HG03066 (cell line): ENCODE data around the gene GBF1.

Experiments
- ATAC-seq: cut with Tn5 transposase; IDR thresholded peaks from one replicate; pipeline ENCODE4 v1.9.1; 2021; ENCODE audit warnings: low read depth; ENCODE audit not compliant: unreplicated experiment

GBF1 gene

DNA sequence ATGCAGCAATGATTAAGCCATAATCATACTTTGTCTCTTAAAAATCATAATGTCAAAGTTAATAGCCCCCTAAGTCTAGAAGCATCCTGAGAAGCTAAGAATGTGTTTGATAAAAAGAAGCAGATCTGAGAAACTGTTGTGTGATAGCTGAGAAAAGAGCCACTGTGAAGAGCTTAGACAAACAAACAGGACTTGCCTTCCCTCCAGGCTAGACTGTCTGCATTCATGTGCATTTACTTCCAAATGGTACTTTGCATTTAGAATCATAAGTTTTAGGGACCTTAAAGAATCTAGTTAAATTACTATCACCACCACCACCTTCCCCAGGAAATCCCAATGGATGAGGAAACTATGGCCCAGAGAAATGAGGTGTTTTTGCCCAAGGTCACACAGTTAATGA is 87.4 kb downstream of the GBF1 start:
- ATAC-seq, result no peak

DNA sequence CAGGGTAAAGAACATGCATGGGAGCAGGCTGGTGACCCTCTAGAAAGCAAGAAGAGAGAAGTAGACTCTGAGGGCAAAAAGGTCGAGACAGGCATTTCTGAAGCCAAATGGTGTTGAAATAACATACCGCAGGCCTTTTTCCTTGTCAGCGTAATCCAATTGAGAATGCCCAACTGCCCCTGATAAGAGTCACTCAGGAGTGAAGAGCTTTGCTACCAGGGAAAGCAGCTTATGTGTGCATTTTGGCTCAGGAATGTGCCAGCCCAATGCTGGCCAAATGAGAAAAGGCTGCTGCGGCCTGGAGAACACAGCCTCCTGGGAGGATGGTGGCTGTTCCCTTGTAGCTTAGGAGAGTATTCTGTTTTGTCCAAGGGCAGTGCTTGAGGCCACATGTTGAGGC is 88.8 kb downstream of the GBF1 start:
- ATAC-seq, result no peak

DNA sequence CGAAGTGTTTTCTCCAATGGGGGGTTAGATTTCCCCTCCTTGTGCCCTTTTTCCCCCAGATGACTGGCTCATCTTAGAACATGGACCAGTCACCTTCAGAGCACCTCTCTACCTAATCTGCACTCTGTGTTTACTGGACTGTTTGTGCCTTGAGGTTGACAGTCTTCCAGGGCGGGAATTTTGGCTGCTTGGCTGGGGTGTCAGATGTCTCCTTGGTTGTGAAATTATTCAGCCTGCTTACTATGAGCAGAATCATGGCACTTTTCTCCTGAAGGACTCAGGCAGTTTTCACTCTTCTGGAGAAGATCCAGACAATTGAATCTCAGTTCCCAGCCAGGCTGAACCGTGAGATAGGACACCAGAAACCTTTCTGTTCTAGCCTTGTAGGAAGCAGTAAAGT is 89.9 kb downstream of the GBF1 start:
- ATAC-seq, result no peak

DNA sequence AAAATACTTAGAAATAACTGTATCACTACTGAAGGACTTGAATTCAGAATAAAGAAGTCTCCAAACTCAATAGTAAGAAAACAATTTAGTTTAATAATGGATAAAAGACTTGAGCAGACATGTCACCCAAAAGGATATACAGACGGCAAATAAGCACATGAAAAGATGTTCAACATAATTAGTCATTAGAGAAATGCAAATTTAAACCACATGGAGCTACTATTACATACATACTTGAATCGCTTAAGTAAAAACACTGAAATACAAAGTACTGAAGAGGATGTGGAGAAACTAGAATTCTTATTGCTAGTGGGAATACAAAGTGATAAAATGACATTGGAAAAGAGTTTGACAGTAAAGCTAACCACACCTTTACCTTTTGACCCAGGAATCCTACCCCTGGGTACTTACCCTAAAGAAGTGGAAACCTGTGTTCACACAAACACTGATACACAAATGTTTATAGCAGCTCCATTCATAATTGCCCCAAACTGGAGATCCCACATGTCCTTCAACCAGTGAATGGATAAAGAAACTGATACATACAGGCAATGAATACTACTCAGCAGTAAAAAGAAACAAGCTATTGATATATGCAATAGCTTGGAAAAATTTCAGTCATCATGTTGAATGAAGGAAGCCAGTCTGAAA is 95.8 kb downstream of the GBF1 start:
- no peak for ATAC-seq

DNA sequence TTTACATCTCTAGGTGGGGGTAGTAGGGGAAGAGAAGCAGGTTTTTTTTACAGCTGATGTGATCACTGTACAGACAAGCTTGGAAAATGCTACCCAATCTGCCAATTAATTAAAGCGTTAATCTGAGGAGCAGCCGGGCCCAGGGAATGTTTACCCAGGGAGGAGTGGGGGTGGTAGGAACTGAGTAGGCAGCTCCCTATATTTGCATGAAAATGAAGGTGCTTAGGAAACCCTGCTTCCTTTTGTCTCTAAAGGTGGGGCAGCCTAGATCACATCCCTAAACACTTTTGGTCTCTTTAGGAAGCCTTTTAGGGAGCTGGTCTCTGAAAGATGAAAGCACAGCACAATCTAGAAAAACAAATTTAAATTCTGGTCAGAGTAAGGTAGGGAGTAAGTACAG is 97.1 kb downstream of the GBF1 start:
- no peak for ATAC-seq

DNA sequence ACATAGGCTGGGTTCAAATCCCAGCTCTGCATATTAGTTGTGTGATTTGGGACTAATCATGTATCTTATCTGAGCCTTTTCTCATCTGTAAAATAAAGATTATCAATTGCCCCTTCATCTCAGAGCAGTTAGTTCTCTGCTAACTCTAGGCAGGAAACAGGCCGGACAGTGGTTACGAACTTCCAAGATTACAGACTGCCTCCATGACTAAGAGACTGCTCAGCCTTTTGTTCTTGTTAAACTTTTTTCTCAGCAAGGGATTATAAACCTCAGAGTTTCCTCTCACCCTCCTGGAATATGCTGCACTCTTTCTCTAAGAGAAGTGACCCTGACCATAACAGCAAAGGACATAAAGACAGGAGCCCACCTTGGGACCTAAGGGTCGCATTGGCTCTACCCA is 97.6 kb downstream of the GBF1 start:
- no peak for ATAC-seq

DNA sequence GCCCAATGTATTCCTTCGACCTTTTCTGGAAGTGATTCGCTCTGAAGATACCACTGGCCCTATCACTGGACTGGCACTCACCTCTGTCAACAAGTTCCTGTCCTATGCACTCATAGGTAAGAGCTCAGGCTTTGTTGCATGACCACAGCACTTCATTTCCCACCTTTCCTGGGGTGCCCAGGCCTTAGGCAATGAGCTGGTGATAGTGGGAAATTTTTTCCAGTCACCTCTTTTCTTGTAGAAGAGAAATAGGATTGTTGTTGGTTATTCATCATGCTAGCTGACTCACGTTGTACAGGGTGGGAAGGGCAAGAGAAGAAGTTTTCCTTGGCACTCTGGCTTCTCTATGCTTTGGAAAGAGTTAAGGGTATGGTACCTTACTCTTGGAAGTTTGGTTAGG is 98.7 kb downstream of the GBF1 start:
- ATAC-seq, result no peak

DNA sequence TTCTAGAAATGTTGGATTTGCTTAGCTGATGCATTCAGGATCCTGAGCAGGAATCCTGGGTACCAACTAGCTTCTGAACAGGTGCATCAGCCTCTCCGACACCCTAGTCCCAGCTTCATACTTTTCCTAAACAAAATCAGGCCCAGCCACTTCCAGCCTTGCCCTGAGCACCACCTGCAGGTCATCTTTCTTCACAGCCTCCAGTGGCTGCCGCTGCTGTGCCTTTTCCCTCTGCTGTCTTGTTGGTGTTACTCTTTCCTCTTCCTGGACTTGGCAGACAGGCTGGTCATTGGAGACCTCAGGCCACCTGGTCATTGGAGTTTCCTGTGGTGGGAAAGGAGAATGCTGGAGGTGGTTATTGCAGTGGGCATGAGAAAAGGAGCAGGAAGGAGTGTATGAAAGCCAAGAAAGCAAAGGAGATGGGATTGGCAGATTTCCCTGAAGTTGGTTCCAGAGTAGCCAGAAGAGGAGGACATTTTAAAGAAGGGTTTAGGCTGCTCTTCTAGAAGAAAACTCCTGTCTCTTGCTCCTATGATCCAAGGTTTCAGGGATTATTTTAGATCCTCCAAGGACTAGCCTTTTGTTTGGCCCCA is 102.0 kb downstream of the GBF1 start:
- ATAC-seq, result no peak

DNA sequence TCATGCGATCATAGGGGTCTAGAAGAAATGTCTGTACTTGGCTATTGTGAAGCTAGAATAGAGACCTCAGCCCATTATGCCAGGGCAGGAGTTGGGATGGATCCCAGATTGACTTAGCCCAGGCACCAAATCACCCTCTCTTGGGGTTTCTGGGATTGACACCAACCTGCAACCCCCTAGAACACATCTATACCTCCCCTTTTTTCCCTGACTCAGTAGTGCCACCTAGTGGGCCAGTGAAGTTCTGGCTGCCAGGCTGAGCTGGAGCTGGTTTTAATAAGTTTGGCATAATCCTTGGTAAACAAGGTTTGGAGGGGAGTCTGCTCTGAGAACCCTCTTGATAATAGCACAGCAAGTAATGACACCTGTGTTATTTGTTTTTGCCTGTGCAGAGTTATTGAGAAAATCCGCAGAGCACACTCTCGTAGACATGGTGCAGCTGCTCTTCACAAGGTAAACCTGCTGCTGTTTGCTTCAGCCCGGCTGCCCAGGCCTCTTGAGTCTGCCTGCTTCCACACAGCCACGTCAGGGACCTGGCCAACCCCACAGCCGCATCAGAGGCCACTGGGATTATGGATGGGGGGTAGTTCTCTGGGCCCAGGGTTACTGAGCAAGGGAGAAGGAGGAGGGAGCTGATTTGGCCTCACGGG is 106.9 kb downstream of the GBF1 start:
- no peak for ATAC-seq

DNA sequence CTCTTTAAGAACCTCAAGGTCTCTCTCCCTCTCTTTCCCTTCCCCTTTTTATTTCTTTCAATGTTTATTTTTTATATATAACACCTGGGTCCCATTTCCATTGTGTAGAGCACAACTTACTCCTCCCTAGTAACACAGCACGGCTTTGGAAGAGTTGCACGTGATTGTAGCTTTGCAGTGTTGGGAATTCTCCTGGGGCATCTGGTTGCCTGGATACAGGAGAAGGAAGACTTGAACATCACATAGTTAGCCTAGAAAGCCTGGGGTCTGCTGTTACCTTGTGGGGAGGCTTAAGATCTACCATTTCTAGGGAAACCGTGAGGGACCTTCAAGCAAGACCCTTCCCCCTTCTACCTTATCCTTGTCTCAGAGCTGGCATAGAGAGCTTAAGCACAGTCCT is 109.1 kb downstream of the GBF1 start:
- ATAC-seq, result no peak

DNA sequence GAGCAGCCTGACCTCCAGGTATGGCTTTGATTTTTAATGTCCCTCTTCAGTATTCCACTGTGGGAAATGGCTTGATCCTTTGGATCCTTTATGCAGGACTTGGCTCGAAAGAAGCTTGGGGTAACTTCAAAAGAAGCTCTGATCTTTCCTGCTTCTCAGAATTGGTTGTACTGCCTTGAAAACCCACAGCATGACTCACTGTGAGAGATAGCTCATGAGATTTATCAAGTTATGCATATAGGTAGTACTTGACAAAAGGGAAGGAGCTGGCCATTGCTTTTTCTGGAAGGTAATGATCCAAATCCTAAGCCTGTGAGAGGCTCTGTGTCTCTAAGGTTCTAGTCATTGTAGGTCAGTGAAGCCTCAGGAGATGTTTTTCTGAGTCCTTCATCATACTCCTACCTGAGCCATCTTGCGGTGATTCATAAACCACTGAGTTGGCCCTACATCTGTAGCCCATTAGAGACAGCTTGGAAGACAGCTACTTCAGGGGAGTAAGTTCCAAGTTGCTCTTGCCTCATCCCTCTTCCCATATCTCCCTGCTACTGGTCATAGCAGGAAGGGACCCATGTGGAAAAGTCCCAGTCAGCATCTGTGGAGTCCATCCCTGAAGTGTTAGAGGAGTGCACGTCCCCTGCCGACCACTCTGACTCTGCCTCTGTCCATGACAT is 113.5 kb downstream of the GBF1 start:
- ATAC-seq, result no peak

DNA sequence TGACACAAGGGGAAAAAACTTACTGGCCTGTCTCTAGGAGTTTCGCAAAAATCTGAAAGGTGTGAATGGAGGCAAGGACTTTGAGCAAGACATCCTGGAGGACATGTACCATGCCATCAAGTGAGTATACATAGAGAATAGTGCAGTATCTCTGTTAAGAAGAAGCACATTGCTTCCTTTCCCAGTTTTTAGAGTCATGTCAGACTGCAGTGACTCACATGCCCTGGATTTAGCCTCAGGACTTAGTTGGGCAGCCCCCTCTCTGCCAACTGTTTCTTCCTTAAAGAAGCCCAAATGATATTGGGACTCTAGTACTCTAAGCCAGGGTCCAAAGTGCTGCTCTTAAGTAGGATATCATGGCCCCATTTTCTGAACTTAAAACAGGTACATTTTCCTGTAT is 122.1 kb downstream of the GBF1 start:
- ATAC-seq, result no peak

DNA sequence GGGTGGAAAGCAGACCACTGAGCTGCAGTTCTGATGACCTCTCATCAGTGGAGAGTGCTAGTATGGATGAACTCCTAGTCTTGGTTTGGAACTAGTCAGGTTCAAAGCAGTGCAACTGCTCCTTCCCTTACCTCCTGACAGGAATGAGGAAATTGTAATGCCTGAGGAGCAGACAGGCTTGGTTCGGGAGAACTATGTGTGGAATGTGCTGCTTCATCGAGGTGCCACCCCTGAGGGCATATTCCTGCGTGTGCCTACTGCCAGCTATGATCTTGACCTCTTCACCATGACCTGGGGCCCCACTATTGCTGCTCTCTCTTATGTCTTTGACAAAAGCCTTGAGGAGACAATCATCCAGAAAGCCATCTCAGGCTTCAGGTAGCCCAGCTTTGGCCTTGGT is 122.7 kb downstream of the GBF1 start:
- no peak for ATAC-seq

DNA sequence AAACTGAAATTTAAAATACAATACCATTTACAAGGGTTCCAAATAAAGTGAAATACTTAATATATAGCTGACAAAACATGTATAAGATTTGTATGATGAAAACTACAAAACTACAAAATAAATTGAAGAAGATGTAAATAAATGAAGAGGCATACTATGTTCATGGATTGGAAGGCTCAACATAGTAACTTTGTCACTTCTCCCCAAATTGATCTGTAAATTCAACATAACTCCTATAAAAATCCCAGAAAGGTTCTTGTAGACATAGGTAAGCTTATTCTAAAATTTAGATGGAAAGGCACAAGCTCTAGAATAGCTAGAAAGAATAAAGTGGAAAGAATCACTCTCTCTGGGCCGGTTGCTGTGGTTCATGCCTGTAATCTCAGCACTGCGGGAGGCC is 126.0 kb downstream of the GBF1 start:
- ATAC-seq, result no peak

DNA sequence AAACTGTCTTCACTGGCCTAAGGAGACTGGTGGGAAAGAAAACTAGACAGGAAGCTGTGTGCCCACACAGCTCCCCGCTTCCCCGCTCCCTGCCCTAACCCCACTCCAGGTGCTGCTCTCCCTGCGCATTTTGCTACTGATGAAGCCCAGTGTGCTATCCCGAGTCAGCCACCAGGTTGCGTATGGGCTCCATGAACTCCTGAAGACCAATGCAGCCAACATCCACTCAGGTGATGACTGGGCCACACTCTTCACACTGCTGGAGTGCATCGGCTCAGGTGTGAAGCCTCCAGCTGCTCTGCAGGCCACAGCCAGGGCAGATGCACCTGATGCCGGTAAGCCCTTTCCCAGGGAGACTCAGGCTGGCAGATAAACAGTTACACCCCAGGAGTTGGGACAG is 129.9 kb downstream of the GBF1 start:
- no peak for ATAC-seq

DNA sequence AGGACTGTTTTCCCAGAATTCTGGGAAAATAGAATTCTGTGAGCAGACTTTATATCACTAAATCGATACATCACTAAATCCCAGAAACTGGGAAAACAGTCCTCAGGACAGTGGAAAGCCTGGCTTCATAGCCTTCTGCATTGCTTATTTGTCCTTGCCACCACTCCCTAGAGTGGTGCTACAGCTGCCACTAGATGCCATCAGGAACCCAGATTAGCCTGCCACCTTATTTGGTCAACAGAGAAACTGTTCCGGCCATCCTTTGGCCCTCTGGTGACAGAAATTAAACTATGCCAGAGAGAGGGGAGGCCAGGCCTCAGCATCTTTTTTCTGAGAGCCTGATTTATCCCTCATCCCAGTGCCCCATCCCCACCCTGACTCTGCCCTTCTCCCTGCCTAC is 130.5 kb downstream of the GBF1 start:
- ATAC-seq, result no peak

DNA sequence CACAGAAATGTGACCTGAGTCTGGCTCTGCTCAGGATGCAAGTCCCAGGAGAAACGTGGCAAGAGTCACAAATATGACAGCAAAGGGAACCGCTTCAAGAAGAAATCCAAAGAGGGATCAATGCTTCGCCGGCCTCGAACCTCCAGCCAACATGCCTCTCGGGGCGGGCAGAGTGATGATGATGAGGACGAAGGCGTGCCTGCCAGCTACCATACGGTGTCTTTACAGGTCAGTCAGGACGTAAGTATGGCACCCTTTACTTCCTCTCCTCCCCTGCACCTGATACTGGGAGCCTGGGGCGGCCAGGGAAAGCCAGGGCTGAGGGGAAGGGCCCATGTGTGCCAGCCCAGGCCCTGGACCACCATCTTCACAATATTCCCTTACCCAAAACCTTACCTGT is 131.6 kb downstream of the GBF1 start:
- no peak for ATAC-seq

DNA sequence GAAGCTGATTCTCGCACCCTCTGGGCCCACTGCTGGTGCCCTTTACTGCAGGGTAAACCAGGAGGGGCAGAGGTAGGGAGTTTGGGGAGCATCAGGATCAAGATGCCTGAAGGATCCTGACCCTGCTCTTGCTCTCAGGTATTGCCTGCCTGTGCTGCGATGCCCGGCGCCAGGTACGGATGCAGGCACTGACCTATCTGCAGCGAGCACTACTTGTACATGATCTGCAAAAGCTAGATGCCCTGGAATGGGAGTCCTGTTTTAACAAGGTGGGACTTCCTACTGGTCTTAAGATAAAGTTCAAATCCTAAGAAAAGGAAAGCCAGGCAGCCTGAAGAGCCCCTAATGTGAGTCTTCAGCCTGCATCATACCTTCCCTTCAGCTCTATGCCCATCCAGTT is 134.1 kb downstream of the GBF1 start:
- ATAC-seq, result no peak

DNA sequence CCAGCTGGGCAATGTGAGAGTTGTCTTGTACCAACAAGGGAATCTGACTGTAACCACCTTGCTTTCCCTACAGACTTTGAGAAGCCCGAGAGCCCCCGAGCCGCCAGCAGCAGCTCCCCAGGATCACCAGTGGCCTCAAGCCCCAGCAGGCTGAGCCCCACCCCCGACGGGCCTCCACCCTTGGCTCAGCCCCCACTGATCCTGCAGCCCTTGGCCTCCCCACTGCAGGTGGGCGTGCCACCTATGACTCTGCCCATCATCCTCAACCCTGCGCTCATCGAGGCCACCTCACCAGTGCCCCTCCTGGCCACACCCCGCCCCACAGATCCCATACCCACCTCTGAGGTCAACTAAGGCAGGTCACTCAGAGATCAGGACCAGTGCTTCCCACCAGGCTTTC is 136.7 kb downstream of the GBF1 start:
- no peak for ATAC-seq

DNA sequence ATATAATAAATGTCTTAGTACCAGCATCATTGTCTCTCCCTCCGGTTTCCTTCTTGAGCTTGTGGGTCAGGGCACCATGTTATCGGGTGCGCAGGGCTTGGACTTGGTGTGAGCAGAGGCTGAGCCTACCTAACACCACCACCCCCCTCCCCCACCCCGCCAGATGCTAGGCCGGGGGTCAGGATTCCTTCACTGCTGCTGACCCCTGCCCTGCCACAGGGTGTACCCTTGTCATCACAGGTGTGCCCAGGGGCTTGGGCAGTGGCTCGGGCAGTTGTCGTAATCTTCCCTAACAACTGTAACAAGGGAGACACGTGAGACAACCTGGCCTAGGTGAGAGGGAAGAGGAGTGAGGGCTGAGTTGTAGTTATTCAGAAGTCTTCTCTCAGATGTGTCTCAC is 137.5 kb downstream of the GBF1 start:
- ATAC-seq, result no peak

DNA sequence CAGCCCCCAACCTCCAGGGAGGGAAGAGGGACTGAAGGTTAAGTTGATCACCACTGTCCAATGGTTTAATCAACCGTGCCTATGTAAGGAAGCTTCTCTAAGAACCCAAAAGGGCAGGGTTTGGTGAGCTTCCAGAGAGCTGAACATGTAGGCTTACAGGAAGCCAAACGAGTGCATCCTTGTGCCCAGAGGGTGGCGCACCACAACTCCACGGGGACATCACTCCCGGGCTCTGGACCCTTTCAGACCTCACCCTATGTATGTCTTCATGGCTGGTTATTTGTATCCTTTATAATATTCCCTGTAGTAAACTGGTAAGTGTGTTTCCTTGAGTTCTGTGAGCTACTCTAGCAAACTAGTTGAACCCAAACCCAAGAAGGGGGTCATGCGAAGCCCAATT is 138.7 kb downstream of the GBF1 start:
- ATAC-seq, result no peak
